ENCODE measurements around the gene TBPL1.
A peak's percentile ranks its signal among the peaks of the same experiment; 100 is the strongest.
"Not testable (repeated sequence)": the region's sequence is repeated elsewhere in the genome, so short reads cannot be mapped to it uniquely, and the experiment has no call there.

TBPL1 gene

GRCh38 chr6:133969921-133970295 is 16.9 kb downstream of the TBPL1 start:
- CTCF ChIA-PET, result interaction anchor here (0.8 to 2.3 kb wide), 6 partner anchors 8 to 127 kb away, joined by 3 to 8 read pairs (median 3); no protein-coding TSS in a partner anchor
- POLR2A ChIA-PET, result no interaction called here
- no peak for TF ChIP-seq CTCF (IDR thresholded peaks at IDR 0.05; ENCODE audit: control extremely low read depth, extremely low read depth, low read depth, missing control alignments)
- no peak for DNase-seq (ENCODE audit: extremely low spot score)

- POLR2A ChIA-PET, result no interaction called here
- TF ChIP-seq CTCF (IDR thresholded peaks at IDR 0.05; ENCODE audit: control extremely low read depth, extremely low read depth, low read depth, missing control alignments), result no peak
- no peak for DNase-seq (ENCODE audit: extremely low spot score)
- CTCF ChIA-PET, result interaction anchor here (2.3 kb wide), 1 partner anchor 91 kb away, joined by 8 read pairs; no protein-coding TSS in a partner anchor
These were observed 18.8 kb downstream of the TBPL1 start for GRCh38 chr6:133971861-133972260.

- POLR2A ChIA-PET, result no interaction called here
- no peak for TF ChIP-seq CTCF (IDR thresholded peaks at IDR 0.05; ENCODE audit: control extremely low read depth, extremely low read depth, low read depth, missing control alignments)
- no peak for DNase-seq (ENCODE audit: extremely low spot score)
- CTCF ChIA-PET, result interaction anchor here (0.8 to 2.8 kb wide), 36 partner anchors 10 to 130 kb away, joined by 3 to 54 read pairs (median 6); partner anchors contain the start of genes SLC2A12 and TBPL1
These were observed 19.4 kb downstream of the TBPL1 start for GRCh38 chr6:133972388-133972787.

- TF ChIP-seq CTCF (IDR thresholded peaks at IDR 0.05; ENCODE audit: control extremely low read depth, extremely low read depth, low read depth, missing control alignments), result peak; percentile 63
- CTCF ChIA-PET, result interaction anchor here (0.7 to 2.8 kb wide), 41 partner anchors 10 to 151 kb away, joined by 3 to 54 read pairs (median 5); partner anchors contain the start of genes SLC2A12 and TBPL1
- POLR2A ChIA-PET, result no interaction called here
- DNase-seq (ENCODE audit: extremely low spot score), result peak; percentile 44
These were observed 20.3 kb downstream of the TBPL1 start for GRCh38 chr6:133973109-133973971.

GRCh38 chr6:133977983-133978895 is 25.2 kb downstream of the TBPL1 start:
- ChIA-PET POLR2A (no interaction called here), CTCF (interaction anchor here (1.0 to 4.5 kb wide), 7 partner anchors 12 to 119 kb away, joined by 3 to 21 read pairs (median 10); no protein-coding TSS in a partner anchor)
- no peak for TF ChIP-seq CTCF (IDR thresholded peaks at IDR 0.05; ENCODE audit: control extremely low read depth, extremely low read depth, low read depth, missing control alignments)
- no peak for DNase-seq (ENCODE audit: extremely low spot score)

- no peak for TF ChIP-seq CTCF (IDR thresholded peaks at IDR 0.05; ENCODE audit: control extremely low read depth, extremely low read depth, low read depth, missing control alignments)
- POLR2A ChIA-PET, result no interaction called here
- no peak for DNase-seq (ENCODE audit: extremely low spot score)
- CTCF ChIA-PET, result interaction anchor here (1.3 to 4.5 kb wide), 6 partner anchors 12 to 118 kb away, joined by 3 to 21 read pairs (median 10); no protein-coding TSS in a partner anchor
These were observed 25.8 kb downstream of the TBPL1 start for GRCh38 chr6:133978896-133979240.

- POLR2A ChIA-PET; DNase-seq (ENCODE audit: extremely low spot score): not testable (repeated sequence)
- CTCF ChIA-PET, result interaction anchor here (1.3 to 4.5 kb wide), 6 partner anchors 11 to 85 kb away, joined by 3 to 21 read pairs (median 8); no protein-coding TSS in a partner anchor
These were observed 26.4 kb downstream of the TBPL1 start for GRCh38 chr6:133979269-133979963.

All from GM10248 (cell line).